ENCODE data around the gene FAM120A.

Gene FAM120A

DNA sequence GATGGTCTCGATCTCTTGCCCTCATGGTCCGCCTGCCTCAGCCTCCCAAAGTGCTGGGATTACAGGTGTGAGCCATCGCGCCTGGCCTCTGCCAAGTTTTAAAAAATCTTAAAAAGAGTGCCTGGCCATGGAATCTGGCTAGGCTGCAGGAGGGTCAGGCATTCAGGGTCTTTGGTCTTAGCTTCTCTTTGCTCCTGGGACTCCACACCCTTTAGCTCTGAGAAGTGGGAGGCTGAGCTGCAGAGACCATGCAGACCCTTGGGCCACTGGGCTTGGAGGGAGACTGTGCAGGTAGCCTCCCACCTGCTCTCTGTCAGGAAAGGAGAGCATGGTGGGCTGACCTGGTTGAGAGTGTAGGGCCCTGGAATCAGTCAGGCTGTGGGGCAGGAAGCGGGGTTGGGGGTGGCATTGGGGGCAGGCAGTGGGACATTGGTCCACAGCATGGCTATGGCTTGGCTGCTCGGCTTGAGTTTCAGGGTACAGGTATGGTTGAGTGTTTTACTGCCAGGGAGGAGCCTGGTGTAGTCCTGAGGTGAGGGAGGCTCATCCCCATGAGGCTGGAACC lies 145.7 kb downstream of the FAM120A start:
- DNase-seq = peak; percentile 10 to 12

DNA sequence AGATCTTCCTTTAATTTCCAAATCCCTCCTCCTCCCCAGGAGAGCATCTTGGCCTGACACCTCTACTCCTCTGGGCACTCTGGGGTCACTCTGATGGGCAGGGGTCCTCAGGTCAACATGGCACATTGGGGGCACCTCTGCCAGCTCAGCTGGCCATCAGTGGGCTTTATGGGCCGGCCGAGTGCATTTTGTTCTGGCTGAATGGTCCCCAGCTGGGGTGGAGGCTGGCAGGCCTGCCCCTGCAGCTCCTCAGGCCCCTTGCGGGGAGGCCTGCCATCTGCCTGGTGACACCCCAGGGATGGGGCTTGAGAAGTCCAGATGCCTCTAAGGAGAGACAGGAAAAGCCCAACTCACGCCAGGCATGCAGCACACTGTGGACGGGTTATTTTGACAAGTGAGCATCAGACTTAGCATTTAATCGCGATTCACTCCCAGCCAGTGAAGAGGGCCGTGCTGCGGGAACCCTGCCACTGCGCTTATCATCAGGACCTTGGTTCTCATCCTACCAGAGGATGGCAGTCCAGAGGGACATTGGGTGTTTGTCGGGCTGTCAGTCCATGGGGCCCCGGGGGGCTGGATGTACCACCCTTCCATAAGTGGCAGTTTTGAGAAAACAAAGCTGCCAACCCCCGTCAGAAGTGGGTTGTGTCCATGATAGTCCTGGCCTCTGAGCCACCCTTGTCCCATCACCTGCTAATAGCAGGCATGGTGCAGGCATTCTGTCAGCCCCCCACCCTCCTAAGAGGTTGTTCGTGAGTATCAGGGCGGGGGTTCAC lies 146.6 kb downstream of the FAM120A start:
- DNase-seq = peak; percentile 8 to 12

- peak; percentile 14 to 15 for DNase-seq
Observed at GRCh38 chr9:93598647-93599241, 147.3 kb downstream of the FAM120A start.

GRCh38 chr9:93599571-93600403 lies 148.3 kb downstream of the FAM120A start:
- peak in 1 of 2 experiments; percentile 16 for DNase-seq

DNA sequence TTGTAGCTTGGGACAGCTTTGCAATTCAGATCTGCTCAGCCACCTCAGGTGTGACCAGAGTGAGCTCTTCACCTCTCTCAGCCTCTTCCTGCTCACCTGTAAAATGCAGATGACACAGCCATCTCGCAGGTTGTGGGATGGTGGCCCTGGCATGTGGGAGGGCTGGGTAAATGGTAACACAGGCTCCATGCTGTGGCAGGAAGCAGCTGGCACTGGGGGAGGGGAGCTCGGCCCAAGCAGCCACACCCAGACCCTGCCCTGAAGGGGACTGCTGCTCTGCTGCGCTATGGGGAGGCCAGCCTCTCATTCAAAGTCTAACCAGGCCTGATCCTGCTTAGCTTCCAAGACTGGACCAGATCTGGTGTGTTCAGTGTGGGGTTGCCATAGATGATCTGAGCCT lies 149.0 kb downstream of the FAM120A start:
- peak in 1 of 2 experiments; percentile 16 for DNase-seq

GRCh38 chr9:93601063-93601462 lies 149.6 kb downstream of the FAM120A start:
- DNase-seq = peak in 1 of 2 experiments; percentile 6

DNA sequence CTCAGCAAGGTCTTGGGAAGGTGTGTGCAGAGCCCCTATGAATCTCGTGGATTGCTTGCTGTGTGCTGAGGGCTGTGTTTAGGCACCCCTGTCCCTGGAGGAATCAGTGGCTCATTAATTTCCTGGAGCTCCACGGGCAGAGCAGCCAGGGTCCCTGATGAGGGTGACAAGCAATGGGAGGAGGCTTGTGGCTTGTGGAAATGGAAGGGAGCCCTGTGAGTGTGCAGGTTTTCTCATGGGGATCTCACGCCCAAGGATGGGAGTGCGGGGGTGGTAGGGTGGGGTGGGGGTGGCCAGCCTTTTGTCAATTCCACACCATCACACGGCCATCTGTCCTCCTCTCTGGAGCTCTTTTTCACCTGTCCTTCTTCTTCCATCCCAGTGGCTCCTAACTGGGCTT lies 150.2 kb downstream of the FAM120A start:
- peak in 1 of 2 experiments; percentile 9 for DNase-seq

DNA sequence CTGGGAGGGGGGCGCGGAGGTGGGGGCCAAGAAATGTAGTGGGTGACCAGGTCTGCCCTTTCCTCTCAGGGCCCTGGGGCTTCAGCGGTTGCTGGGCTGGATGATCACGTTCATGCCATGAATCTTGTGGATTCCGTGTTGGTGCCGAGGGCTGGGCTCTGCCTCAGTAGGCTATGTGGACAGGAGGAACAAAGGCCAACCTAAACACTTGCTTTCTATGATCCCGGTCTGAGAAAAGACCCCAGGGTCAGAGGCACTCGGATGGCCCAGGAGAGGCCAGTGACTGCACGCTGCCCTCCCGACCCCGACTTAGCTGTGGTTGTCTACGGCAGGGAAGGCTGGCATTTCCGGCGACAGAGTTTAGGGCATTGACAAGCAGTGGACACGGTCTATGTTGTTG lies 151.5 kb downstream of the FAM120A start:
- DNase-seq = no peak

DNA sequence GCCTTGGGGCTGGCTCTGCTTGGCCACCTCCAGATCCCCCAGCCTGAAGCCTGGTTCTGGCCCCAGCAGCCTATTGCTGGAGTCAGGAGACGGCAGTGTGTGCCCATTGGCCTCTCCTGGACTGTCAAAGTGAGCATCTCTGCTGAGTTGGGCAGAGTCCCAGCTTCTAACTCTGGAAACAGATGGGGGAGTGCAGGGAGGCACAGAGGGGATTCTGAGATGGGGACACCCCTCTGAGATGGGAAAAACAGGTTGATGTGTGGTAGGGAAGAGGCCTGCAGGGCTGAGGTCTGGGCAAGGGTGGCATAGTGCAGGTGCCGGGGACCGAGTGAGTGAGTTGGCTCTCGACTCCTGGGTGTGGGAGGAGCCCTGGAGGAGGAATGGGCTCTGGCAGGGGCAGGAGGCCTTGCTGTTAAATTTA lies 152.4 kb downstream of the FAM120A start:
- no peak for DNase-seq

- no peak for DNase-seq
Observed at GRCh38 chr9:93606187-93606586, 154.7 kb downstream of the FAM120A start.

GRCh38 chr9:93610206-93610605 lies 158.7 kb downstream of the FAM120A start:
- DNase-seq = no peak

- DNase-seq = no peak
Observed at GRCh38 chr9:93612052-93612795, 160.7 kb downstream of the FAM120A start.

DNA sequence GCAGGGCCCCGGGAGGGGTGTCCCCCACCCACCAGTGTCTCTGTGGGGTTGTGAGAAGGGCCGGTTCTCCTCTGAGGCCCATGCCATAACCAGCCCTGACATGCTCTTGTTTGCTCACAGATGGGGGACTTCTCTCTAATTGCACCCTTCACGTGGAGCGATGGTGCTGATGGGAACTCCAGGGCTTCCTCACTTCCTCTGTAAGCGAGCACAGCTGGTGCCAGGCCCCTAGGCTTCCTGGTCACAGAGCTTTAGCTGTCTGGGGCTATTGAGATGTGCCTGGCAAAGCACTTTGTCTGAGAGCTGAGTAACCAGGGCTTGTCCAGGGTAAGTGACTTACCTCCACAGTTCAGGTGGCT lies 161.3 kb downstream of the FAM120A start:
- no peak for DNase-seq

GRCh38 chr9:93613174-93613573 lies 161.7 kb downstream of the FAM120A start:
- DNase-seq = peak in 1 of 2 experiments; percentile 1

DNA sequence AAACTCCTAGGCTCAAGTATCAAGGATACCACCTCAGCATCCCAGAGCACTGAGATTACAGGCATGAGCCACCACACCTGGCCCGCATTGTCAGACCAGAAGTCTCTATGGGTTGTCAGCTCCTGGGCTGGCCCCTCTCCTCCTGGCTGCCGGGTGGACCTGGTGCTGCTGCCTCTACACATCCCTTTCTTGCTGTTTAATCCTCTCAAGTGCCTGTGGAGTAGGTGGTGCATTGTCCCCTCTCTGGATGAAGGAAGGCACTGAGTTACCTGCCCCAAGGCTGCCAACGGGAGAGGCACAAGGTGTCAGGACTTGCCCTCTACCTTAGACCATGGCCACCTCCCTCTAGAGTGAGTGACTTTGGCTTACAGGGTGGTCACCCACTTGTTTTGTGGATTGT lies 162.3 kb downstream of the FAM120A start:
- no peak for DNase-seq

DNA sequence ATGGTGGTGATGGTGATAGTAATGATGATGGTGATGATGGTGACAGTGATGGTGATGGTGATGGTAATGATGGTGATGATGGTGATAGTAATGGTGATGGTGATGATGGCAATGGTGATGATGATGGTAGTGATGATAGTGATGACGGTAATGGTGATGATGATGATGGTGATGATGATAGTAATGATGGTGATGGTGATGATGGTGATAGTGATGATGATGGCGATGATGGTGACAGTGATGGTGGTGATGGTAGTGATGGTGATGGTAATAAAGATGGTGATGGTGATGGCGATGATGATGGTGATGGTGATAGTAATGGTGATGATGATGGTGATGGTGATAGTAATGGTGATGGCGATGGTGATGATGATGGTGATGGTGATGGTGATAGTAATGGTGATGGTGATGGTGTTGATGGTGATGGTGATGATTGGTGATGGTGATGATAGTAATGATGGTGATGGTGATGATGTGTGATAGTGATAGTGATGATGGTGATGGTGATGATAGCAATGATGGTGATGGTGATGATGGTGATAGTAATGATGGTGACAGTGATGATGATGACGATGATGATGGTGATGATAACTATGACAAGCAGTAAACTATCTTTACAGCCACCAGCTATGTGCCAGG lies 163.5 kb downstream of the FAM120A start:
- no peak for DNase-seq
